HG03039 (cell line): ENCODE measurements around the gene SETD1B.

ENCODE experiments used
- ATAC-seq: cut with Tn5 transposase; IDR thresholded peaks from one replicate; pipeline ENCODE4 v1.9.1; 2021; ENCODE audit warnings: mild to moderate bottlenecking, moderate library complexity; ENCODE audit not compliant: unreplicated experiment

The SETD1B gene

DNA sequence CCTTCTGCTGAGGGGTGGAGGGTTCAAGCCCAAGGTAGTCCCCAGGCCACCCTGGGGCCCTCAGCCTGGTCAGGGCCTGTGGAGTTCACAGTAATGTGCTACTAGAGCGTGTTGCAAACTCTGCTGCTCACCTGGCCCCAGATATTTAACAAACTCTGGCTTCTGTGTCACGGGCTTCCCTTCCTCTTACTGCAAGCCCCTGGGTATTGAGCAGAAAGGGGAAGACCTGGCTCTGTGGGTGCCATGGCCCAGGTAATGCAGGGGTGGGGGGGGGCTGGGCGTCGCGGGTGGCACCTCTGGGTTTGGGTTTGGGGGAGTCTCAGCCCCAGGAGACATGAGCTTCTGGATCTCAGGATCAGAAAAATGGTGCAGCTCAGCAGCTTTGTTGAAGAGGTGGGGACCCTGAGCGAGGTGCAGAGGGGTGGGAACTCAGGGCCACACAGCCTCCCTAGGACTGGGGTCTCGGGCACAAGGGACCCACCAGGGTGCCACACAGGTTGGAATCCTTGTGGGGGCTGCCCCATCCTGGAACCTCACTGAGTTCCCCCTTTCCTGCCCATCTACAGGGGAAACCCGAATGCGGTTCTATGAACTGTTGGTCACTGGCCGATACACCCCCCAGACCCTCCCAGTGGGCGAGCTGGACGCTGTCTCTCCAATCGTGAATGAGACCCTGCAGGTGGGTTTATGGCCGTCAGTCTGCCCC, 4.0 kb downstream of the SETD1B start:
- no peak for ATAC-seq

GRCh38 chr12:121808623-121809022, 4.8 kb downstream of the SETD1B start:
- no peak for ATAC-seq

GRCh38 chr12:121809712-121810116, 5.9 kb downstream of the SETD1B start:
- ATAC-seq = no peak

GRCh38 chr12:121810234-121810817, 6.5 kb downstream of the SETD1B start:
- ATAC-seq = no peak

DNA sequence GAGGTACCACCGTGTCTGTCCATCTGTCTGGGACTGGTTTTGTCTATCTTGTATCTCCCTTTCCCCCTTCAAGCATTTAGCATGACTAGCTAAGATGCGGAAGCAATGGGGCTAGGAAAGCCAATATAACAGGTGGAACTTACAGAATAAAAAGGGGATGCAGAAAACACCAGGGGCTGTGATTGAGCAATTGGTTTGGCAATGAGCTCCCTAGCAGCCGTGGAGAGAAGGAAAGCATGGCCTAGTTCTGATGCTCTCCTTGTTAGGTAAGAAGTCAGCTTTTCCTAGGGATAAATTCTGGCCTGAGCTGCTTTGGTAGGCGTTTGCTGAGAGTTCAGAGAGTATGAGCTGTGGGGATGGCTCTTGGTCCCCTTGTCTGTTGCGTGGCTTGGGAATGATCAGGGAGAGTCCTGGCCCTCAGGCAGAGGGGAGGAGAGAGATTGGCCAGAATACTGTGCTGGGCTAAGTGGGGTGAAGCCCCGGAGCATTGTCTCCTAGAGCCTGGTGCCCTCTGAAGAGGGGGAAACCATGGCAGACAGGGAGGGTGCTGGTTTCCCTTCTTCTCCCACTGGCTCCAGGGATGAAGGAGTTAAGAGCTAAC, 7.1 kb downstream of the SETD1B start:
- no peak for ATAC-seq

DNA sequence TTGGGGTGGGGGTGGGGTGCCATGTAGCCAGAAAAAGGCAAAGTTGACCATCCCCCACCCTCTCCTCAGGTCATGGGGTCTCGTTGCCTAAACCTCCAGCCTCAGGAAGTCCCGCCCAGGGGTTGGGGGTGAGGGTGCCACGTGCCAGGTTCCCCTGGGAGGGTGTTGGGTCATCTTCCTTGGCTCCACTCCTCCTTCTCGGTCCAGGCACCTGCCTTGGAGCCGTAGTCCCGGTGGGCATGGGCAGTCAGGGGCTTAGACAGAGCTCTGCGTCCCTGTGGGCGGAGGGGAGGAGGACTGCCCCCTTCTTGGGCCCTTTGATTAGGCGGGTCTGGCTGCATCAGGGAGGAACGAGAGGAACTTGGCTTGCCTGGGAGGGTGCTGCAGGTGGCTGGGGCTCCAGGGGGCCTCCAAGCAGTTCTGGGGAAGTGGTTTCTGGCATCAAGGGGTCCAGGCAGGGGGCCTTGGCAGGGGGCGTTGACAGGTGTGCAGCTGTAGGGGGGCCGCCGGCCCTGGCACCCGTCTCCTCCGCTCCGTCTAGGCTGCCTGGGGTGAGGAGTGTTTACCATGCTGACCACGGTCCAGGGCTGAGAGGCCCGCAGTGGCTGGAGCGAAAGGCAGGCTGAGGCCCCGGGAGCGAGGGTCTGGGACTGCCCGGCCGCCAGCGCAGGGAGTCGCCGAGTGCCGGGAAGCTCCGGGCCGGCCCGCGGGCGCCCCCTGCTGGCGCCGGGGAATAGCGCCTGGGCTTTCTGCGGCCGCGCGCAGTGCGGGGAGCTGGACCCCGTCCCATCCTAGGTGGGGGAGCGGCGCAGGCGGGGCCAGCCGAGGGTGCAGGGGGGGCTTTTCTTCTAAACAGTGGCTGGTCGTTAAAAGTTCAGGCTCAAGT, 7.9 kb downstream of the SETD1B start:
- ATAC-seq = no peak

DNA sequence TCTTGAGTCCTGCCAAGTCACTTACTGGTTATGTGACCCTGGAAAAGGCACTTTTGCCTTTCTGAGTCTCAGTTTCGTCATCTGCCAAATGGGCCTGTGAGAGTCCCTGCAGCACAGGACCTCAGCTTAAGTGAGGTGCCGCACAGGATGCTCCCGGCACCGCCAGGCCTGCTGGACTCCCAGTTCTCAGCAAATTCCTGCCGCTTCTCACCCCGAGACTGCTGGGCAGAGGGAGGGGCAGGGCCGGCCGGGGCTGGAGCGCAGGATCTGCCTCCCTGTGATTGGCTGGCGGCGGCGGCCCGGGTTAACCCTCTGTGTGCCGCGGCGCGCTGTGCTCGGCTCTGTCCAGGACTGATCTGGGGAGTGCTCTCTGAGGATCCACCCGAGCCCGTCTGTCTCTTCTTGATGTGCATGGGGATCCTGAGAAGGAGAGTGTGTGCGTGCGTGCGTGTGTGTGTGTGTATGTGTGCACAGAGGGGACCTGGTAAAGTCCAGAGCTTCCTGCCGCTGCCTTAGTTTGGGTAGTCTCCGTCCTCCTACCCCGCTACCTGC, 8.6 kb downstream of the SETD1B start:
- ATAC-seq = no peak

DNA sequence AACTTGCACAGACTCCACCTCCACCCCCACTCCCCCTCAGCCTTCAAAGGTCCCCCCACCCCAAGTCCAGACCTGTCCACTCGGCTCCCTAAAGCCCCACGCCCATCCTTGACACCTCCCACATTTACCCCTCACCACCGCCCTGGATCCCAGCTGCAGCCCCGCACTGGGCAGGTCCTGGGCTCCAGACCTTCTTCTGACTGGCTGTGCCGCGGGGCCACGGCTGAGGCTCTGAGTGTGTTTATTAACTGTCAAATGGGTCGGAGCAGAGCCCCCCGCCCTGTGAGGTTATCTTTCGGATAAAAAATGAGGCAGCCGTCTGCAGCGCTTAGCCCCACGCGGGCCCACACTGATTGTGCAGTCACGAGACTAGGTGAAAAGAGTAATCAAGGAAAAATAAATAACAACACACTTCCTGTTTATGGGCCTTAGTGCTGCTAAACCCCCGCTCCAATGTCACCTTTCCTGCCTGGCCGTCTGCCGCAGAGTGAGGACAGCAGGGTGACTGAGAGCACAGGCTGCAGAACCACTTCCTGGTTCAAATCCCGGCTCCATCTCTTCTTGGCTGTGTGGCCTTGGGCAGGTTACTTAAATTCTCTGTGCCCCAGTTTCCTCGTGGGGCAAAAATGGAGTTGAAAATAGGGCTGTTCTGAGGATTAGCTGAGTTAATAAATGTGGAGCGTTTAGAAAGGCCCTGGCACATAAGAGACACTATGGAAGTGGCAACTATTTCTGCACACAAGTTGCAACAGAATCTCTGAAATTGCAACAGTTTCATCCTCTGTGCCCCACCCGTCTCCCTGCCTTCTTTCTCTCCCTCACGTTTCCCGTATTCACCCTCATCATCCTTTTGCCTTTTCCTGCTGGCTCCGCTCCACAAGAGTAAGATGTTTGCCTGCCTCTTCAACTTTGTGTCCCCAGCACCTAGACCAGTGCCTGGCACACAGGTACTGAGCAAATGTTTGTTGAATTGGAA, 9.4 kb downstream of the SETD1B start:
- no peak for ATAC-seq

- no peak for ATAC-seq
Observed at GRCh38 chr12:121813951-121814350, 10.1 kb downstream of the SETD1B start.

- ATAC-seq = no peak
Observed at GRCh38 chr12:121814429-121815119, 10.8 kb downstream of the SETD1B start.

GRCh38 chr12:121815263-121815662, 11.5 kb downstream of the SETD1B start:
- no peak for ATAC-seq

DNA sequence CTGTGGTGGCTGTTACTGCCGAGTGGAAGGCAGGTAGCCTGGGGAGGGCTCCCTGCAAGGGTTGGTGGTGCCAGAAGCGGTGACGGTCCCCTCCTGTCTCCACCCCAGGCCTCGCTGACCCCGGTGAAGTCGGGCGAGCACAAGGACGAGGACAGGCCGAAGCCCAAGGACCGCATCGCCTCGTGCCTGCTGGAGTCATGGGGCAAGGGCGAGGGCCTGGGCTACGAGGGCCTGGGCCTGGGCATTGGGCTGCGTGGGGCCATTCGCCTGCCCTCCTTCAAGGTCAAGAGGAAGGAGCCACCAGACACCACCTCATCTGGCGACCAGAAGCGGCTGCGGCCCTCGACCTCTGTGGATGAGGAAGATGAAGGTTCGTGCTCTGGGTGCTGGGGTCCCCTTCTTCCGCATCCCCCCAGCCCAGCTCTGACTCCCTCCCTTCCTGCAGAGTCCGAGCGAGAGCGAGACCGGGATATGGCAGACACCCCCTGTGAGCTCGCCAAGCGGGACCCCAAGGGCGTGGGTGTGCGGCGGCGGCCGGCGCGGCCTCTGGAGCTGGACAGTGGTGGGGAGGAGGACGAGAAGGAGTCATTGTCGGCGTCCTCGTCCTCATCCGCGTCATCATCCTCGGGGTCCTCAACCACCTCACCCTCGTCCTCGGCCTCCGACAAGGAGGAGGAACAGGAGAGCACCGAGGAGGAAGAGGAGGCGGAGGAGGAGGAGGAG, 13.3 kb downstream of the SETD1B start:
- no peak for ATAC-seq

DNA sequence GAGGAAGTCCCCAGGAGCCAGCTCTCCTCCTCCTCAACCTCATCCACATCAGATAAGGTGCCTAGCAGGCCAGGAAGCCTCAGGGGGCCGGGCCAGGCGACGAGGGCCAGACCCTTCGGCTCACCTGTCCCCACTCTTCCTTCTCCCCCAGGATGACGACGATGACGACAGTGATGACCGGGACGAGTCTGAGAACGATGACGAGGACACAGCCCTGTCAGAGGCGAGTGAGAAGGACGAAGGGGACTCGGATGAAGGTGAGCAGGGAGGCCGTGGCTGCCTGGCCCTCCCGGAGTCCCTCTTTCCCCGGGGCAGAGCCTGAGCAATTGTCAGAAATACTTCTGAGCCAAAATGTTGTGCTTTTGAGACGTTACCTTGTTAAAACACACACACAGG, 13.8 kb downstream of the SETD1B start:
- no peak for ATAC-seq

DNA sequence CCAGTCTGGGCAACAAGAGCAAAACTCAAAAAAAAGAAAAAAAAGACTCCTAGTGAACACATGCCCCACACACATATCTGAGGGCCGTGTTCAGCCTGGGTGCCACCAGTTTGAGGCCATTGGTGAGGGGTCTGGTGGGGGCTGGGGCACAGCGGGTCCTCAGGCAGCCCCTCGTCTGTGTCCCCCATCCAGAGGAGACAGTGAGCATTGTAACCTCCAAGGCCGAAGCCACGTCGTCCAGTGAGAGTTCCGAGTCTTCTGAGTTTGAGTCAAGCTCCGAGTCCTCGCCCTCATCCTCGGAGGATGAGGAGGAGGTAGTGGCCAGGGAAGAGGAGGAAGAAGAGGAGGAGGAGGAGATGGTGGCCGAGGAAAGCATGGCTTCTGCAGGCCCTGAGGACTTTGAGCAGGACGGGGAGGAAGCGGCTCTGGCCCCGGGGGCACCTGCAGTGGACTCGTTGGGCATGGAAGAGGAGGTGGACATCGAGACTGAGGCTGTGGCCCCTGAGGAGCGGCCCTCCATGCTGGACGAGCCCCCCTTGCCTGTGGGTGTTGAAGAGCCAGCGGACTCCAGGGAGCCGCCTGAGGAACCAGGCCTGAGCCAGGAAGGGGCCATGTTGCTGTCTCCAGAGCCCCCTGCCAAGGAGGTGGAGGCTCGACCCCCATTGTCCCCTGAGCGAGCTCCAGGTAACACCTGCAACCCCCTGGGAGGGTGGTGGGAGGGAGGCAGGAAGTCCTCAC, 15.6 kb downstream of the SETD1B start:
- no peak for ATAC-seq

DNA sequence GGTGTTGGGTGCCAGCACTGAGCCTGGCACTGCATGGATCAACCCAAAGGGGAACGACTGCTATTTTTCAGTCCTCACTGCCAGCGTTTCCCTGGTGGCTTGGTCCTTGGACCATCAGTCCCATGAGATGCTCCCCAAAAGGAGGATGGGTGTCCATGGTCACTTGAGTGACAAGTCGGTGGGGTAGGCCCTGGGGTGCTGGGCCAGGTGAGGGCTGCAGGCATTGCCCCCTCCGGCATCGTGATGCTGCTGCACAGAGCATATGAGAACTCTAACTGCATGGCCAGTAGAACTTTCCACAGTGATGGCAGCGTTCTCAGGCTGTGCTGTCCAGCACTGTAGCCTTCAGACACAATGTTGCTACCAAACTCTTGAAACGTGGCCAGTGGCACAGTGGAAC, 16.2 kb downstream of the SETD1B start:
- ATAC-seq = no peak

- ATAC-seq = no peak
Observed at GRCh38 chr12:121822393-121823100, 18.7 kb downstream of the SETD1B start.

DNA sequence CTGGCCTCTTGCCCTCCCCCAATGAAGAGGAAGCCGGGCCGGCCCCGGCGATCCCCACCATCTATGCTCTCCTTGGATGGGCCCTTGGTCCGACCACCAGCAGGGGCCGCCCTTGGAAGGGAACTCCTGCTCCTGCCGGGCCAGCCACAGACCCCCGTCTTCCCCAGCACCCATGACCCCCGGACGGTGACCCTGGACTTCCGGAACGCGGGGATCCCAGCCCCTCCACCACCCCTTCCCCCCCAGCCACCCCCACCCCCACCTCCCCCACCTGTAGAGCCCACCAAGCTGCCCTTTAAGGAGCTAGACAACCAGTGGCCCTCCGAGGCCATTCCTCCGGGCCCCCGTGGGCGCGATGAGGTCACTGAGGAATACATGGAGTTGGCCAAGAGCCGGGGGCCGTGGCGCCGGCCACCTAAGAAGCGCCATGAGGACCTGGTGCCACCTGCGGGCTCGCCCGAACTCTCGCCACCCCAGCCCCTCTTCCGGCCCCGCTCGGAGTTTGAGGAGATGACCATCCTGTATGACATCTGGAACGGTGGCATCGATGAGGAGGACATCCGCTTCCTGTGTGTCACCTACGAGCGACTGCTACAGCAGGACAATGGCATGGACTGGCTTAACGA, 19.4 kb downstream of the SETD1B start:
- ATAC-seq = no peak
